ENCODE measurements around the gene FAM107B. TPM values are rescaled to one million over a fixed set of nuclear protein-coding genes. Genes with fewer than 3 reads are reported as not detected.

The FAM107B gene
- total RNA-seq, 4 donors from 2014 or later = 12.3 to 41.3 (median 31.8) TPM

DNA sequence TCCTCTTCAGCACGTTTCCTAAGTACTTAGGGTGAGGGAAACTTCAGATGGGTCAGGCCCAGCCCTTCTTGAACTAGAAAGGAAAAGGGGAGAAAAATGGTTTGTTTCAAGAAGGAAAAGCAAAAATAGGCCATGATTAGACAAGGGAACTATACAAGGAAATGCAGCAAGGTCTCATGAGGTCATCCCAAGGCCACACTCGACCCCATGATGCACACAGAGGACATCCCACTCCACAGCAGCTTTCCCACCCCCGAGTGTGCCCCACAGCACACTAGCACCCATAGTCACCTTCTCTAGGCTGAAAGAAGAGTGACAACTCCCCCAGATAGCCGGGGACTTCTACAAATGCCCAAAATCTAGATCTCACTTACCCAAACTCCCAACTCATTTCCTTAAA is 173.4 kb downstream of the FAM107B start:
- DNase-seq = no peak
- TF ChIP-seq CTCF (IDR thresholded peaks at IDR 0.05) = no peak
- no peak for TF ChIP-seq POLR2A (IDR thresholded peaks at IDR 0.05)
- Histone ChIP-seq H3K9me3 (no peaks in the 10 kb centered on the region), H3K4me3 (replicated peaks in 1 of 3) (no peak overlapping the region), H3K4me1 (peaks cover 0 to 6% of the 10 kb centered on the region in 2 donors), H3K27ac (no peak overlapping the region), H3K36me3 (no peaks in the 10 kb centered on the region), H3K27me3 (no peaks in the 10 kb centered on the region)
- 72 to 82% methylated on average over 4 of the region's 4 CpGs for WGBS, 2 donors
- intact Hi-C loops (cut with DNase I) = no loop called here

DNA sequence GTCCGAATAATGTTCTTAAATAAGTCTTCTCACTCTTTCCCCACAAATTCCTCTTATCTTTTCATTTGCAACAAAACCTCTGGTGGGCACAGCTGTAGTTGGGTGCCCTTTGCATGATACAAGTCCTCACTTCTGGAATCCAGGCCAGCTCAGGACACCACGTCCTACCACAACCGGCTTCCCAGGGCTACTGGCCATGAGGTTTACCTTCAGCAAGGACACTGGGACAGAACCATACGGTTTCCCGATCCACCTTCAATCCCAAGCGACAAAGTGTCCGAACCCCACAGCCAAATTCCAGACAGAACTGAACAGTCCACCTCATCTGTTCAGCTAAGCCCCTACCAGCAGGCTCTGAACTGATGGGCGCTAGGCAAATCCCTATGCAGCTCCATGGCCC is 174.6 kb downstream of the FAM107B start:
- intact Hi-C loops (cut with DNase I) = no loop called here
- no peaks in the 10 kb centered on the region for H3K27me3 ChIP-seq
- TF ChIP-seq POLR2A (IDR thresholded peaks at IDR 0.05) (no peak), CTCF (IDR thresholded peaks at IDR 0.05) (no peak)
- WGBS, 2 donors = 94 to 98% methylated on average over 8 of the region's 8 CpGs
- H3K4me1 ChIP-seq = peaks cover 0 to under 1% of the 10 kb centered on the region in 2 donors
- no peak overlapping the region for H3K4me3 ChIP-seq (replicated peaks in 1 of 3)
- H3K27ac ChIP-seq = no peak overlapping the region
- no peaks in the 10 kb centered on the region for H3K36me3 ChIP-seq
- no peak for DNase-seq
- no peaks in the 10 kb centered on the region for H3K9me3 ChIP-seq

GRCh38 chr10:14598809-14599764 is 175.6 kb downstream of the FAM107B start:
- WGBS, 2 donors = 89 to 95% methylated on average over 11 of the region's 11 CpGs
- no peak overlapping the region for H3K27ac ChIP-seq
- no peak for DNase-seq
- no peaks in the 10 kb centered on the region for H3K27me3 ChIP-seq
- no peaks in the 10 kb centered on the region for H3K9me3 ChIP-seq
- no peak overlapping the region for H3K4me3 ChIP-seq (replicated peaks in 1 of 3)
- H3K4me1 ChIP-seq = no peaks in the 10 kb centered on the region
- no peak for TF ChIP-seq CTCF (IDR thresholded peaks at IDR 0.05)
- TF ChIP-seq POLR2A (IDR thresholded peaks at IDR 0.05) = no peak
- no peaks in the 10 kb centered on the region for H3K36me3 ChIP-seq
- intact Hi-C loops (cut with DNase I) = no loop called here

GRCh38 chr10:14595526-14596182 is 179.0 kb downstream of the FAM107B start:
- no peaks in the 10 kb centered on the region for H3K36me3 ChIP-seq
- intact Hi-C loops (cut with DNase I) = no loop called here
- H3K4me1 ChIP-seq = no peaks in the 10 kb centered on the region
- no peaks in the 10 kb centered on the region for H3K9me3 ChIP-seq
- no peak overlapping the region for H3K4me3 ChIP-seq (replicated peaks in 1 of 3)
- H3K27ac ChIP-seq = no peak overlapping the region
- 94% methylated on average over 11 of the region's 11 CpGs for WGBS, 2 donors
- no peak for DNase-seq
- H3K27me3 ChIP-seq = no peaks in the 10 kb centered on the region
- TF ChIP-seq POLR2A (IDR thresholded peaks at IDR 0.05) = no peak
- no peak for TF ChIP-seq CTCF (IDR thresholded peaks at IDR 0.05)

Measured in thyroid gland (tissue), 4 donors.